Panc1 (cell line): Measurements from ENCODE around the gene RTL1. TPM values are rescaled to one million over a fixed set of nuclear protein-coding genes. Genes with fewer than 3 reads are reported as not detected.

Experiments used
- ATAC-seq: fragments of 200-7000 bp; cut with Tn5 transposase; 2 replicates; pipeline ENCODE4 v1.9.1; 2020; ENCODE audit warnings: mild to moderate bottlenecking, moderate library complexity
- BruUV-seq: library from RNA; stranded (reverse); fragments of 400-500 nt; replicated peaks from 2 replicates; lab custom pipeline; 2021; lab: Mats Ljungman, UMichigan
- CTCF ChIA-PET: fragments of 300-600 bp; sonication (Branson Sonifier 250); formaldehyde crosslinking; loops from one replicate; lab custom pipeline; 2022; ENCODE audit warnings: antibody characterized with exemption; lab: Charles Lee
- POLR2A ChIA-PET: fragments of 300-600 bp; sonication (Branson Sonifier 250); formaldehyde crosslinking; loops from one replicate; lab custom pipeline; 2022; ENCODE audit warnings: antibody characterized with exemption; lab: Charles Lee
- DNase-seq: peaks from one replicate; pipeline ENCODE4 v3.0.0-alpha.2; 2010; ENCODE audit warnings: low read depth, low spot score
- H3K27ac ChIP-seq: 2 replicates; pipeline ENCODE4 v1.5.1; 2011; ENCODE audit warnings: mild to moderate bottlenecking, low read length, inconsistent platforms
- H3K27me3 ChIP-seq: fragments of 200-500 bp; sonication (Bioruptor generic); 2 replicates; pipeline ENCODE4 v1.6.0; 2014; ENCODE audit warnings: low read length, inconsistent platforms; ENCODE audit not compliant: control insufficient read depth, insufficient read depth
- H3K36me3 ChIP-seq: fragments of 200-500 bp; sonication (Bioruptor generic); 2 replicates; pipeline ENCODE4 v1.5.1; 2014; ENCODE audit warnings: inconsistent platforms, mild to moderate bottlenecking, low read length, moderate library complexity; ENCODE audit not compliant: control insufficient read depth, insufficient read depth
- H3K4me1 ChIP-seq: 2 replicates; pipeline ENCODE4 v1.5.1; 2011; ENCODE audit warnings: inconsistent platforms, mild to moderate bottlenecking, low read length, moderate library complexity; ENCODE audit not compliant: control insufficient read depth, insufficient read depth
- H3K4me3 ChIP-seq, 2 experiments: 2 replicates each; pipeline ENCODE4 v1.5.1; 2011 to 2012; ENCODE audit warnings: low read depth in 2 of 2, low read length in 2 of 2, mild to moderate bottlenecking in 2 of 2, inconsistent platforms in 1 of 2, moderate library complexity in 1 of 2
- H3K9me3 ChIP-seq: fragments of 200-500 bp; sonication (Bioruptor generic); 2 replicates; pipeline ENCODE4 v1.5.1; 2014; ENCODE audit warnings: low read depth, mild to moderate bottlenecking, inconsistent platforms, low read length, moderate library complexity; ENCODE audit not compliant: control insufficient read depth, insufficient read depth
- CTCF ChIP-seq: fragments of 450-650 bp; IDR thresholded peaks from 2 replicates; pipeline ENCODE4 v1.5.1; 2017; ENCODE audit warnings: mild to moderate bottlenecking
- POLR2AphosphoS5 ChIP-seq: IDR thresholded peaks from 2 replicates; pipeline ENCODE4 v1.6.1; 2012; ENCODE audit warnings: mild to moderate bottlenecking, low read depth, low read length, moderate library complexity
- REST ChIP-seq, 2 experiments: IDR thresholded peaks; 2 replicates each; pipeline ENCODE4 v1.6.1; 2011 to 2012; ENCODE audit warnings: low read depth in 2 of 2, control low read depth in 1 of 2, low read length in 1 of 2, mild to moderate bottlenecking in 1 of 2, moderate library complexity in 1 of 2; ENCODE audit not compliant: insufficient read depth in 1 of 2
- SIN3A ChIP-seq: IDR thresholded peaks from 2 replicates; pipeline ENCODE4 v1.6.1; 2012; ENCODE audit warnings: low read depth, mild to moderate bottlenecking, low read length, moderate library complexity, borderline replicate concordance; ENCODE audit not compliant: insufficient read depth
- TCF7L2 ChIP-seq: IDR thresholded peaks from 2 replicates; pipeline ENCODE4 v1.6.1; 2011; ENCODE audit warnings: mild to moderate bottlenecking, low read depth, low read length, inconsistent platforms
- in situ Hi-C: cut with HindIII; loops from 2 replicates; pipeline ENCODE4 v1.10.0; 2016; ENCODE audit warnings: low sequenced_read_pairs, low pct_unique_long_range_greater_than_20kb
- intact Hi-C: fragments of 100-400 bp; cut with micrococcal nuclease; formaldehyde crosslinking; loops from one replicate; pipeline ENCODE4 v1.10.0; 2022; ENCODE audit not compliant: unreplicated experiment
- total RNA-seq: library from RNA; stranded (reverse); gene quantifications from one replicate; pipeline ENCODE4 v1.2.1, GENCODE V29; 2021; ENCODE audit not compliant: unreplicated experiment

Gene RTL1
- total RNA-seq, 1 experiment from 2014 or later: not detected

DNA sequence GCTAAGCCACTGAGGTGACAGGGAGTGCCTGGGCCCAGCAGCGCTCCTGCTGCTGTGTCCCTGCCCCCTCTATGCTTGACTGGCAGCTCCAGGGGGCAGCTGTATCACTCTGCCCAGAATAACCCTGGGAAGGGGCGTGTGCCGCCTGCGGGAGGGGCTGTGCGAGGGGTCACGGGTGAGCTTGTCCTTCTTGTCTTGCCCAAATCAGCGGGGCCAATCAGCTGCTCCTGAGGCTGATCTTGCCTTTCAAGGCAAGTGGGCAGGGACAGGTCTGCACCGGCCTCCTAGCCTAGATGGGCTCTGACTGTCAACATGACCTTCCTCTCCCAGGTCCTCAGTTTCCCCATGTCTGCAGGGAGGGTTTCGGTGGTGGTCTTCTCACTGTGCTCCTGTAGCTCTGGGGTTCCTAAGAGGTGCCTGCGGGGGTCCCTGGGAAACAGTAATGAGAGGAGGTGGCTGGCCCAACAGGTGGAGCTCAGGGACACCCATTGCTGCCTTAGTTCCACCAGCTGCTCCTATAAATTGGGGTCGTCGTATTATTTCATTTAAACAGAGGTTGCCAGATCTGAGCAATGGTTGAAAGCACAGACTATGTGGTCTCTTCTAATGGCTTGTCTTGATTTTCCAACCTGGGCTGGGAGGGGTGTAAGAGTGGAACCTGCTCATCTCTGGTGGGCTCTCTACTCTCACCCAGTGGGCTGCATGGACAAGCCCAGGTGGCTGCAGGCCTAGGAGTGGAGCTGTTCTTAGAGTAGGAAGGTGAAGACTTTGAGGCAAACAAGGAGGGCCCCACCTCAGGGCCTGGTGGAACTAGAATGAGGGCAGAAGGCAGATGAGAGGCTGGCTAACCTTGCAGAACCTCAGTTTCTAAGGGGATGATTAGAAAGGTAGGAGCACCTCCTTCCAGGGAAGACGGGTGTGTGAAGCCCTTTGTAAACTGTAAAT lies 11.7 kb downstream of the RTL1 start:
- ChIA-PET POLR2A (no interaction called here), CTCF (no interaction called here)
- intact Hi-C loops (no loop called here), in situ Hi-C loops (no loop called here)
- no peaks in the 10 kb centered on the region for H3K27me3 ChIP-seq
- H3K4me1 ChIP-seq: no peaks in the 10 kb centered on the region; the same call in 1 of the 2 replicates
- no peak overlapping the region for H3K4me3 ChIP-seq
- no peak for DNase-seq
- H3K36me3 ChIP-seq: no peaks in the 10 kb centered on the region
- BruUV-seq: no TSS peak
- H3K27ac ChIP-seq: no peak overlapping the region
- no peaks in the 10 kb centered on the region for H3K9me3 ChIP-seq
- no peak for ATAC-seq
- no peak for TF ChIP-seq REST (IDR thresholded peaks at IDR 0.05; ENCODE audit: insufficient read depth in 1 of 2, low read depth in 2 of 2, low read length in 1 of 2)
- TF ChIP-seq POLR2AphosphoS5: no peak
- no peak for TF ChIP-seq TCF7L2
- no peak for TF ChIP-seq CTCF
- no peak for TF ChIP-seq SIN3A

GRCh38 chr14:100891051-100891450 lies 12.5 kb downstream of the RTL1 start:
- no peaks in the 10 kb centered on the region for H3K36me3 ChIP-seq
- intact Hi-C loops (no loop called here), in situ Hi-C loops (no loop called here)
- no peaks in the 10 kb centered on the region; the same call in 1 of the 2 replicates for H3K4me1 ChIP-seq
- BruUV-seq: no TSS peak
- no peaks in the 10 kb centered on the region for H3K9me3 ChIP-seq
- H3K27ac ChIP-seq: no peak overlapping the region
- no peaks in the 10 kb centered on the region for H3K27me3 ChIP-seq
- DNase-seq: no peak
- no peak for ATAC-seq
- ChIA-PET CTCF (no interaction called here), POLR2A (no interaction called here)
- no peak overlapping the region for H3K4me3 ChIP-seq
- no peak for TF ChIP-seq TCF7L2
- no peak for TF ChIP-seq REST (IDR thresholded peaks at IDR 0.05; ENCODE audit: insufficient read depth in 1 of 2, low read depth in 2 of 2, low read length in 1 of 2)
- no peak for TF ChIP-seq CTCF
- no peak for TF ChIP-seq POLR2AphosphoS5
- no peak for TF ChIP-seq SIN3A
